H1 (cell line): ENCODE data around the gene NXPH4. TPM values are rescaled to one million over a fixed set of nuclear protein-coding genes. Genes with fewer than 3 reads are reported as not detected.

Source experiments
- CTCF ChIA-PET: fragments of 300-600 bp; sonication (Branson Sonifier 250); formaldehyde crosslinking; loops from one replicate; lab custom pipeline; 2021; ENCODE audit not compliant: partially characterized antibody; lab: Charles Lee
- POLR2A ChIA-PET: fragments of 300-600 bp; sonication (Branson Sonifier 250); formaldehyde crosslinking; loops from one replicate; lab custom pipeline; 2021; ENCODE audit warnings: inconsistent platforms; ENCODE audit not compliant: partially characterized antibody; lab: Charles Lee
- DNase-seq, 2 experiments: peaks; one replicate each; pipeline versions ENCODE4 v3.0.0 to v3.0.0-alpha.2; 2010 to 2022; ENCODE audit warnings: low spot score in 2 of 2, low read depth in 1 of 2, mixed read lengths in 1 of 2
- FAIRE-seq: peaks from 2 replicates; lab custom pipeline; 2011; peaks lifted over from hg19 to GRCh38; lab: Jason Lieb, UNC
- H2AFZ ChIP-seq: 2 replicates; pipeline ENCODE4 v1.8.1; 2012; ENCODE audit warnings: low read length, inconsistent platforms
- H2AK5ac ChIP-seq: 2 replicates; pipeline ENCODE4 v1.6.1; 2013; ENCODE audit warnings: low read depth, low read length
- H2BK120ac ChIP-seq: replicated peaks from 2 replicates; pipeline ENCODE3; 2013; ENCODE audit warnings: low read depth, low read length, inconsistent platforms
- H2BK12ac ChIP-seq: 2 replicates; pipeline ENCODE4 v1.6.1; 2013; ENCODE audit warnings: low read depth, low read length
- H2BK15ac ChIP-seq: 2 replicates; pipeline ENCODE4 v1.6.1; 2013; ENCODE audit warnings: low read length
- H2BK20ac ChIP-seq: 2 replicates; pipeline ENCODE4 v1.6.1; 2013; ENCODE audit warnings: low read length
- H2BK5ac ChIP-seq: 2 replicates; pipeline ENCODE4 v1.6.1; 2013; ENCODE audit warnings: low read depth, low read length
- H3K14ac ChIP-seq: 2 replicates; pipeline ENCODE4 v1.6.1; 2013; ENCODE audit warnings: inconsistent platforms; ENCODE audit not compliant: insufficient read length
- H3K18ac ChIP-seq: 2 replicates; pipeline ENCODE4 v1.6.1; 2013; ENCODE audit warnings: low read length; ENCODE audit errors: extremely low read depth
- H3K23ac ChIP-seq: 2 replicates; pipeline ENCODE4 v1.6.1; 2013; ENCODE audit warnings: inconsistent platforms; ENCODE audit not compliant: insufficient read length
- H3K23me2 ChIP-seq: 2 replicates; pipeline ENCODE4 v1.6.1; 2013; ENCODE audit warnings: low read depth, low read length
- H3K27ac ChIP-seq: 2 replicates; pipeline ENCODE4 v1.6.1; 2011; ENCODE audit warnings: low read depth, low read length, inconsistent platforms
- H3K27me3 ChIP-seq, 4 experiments: replicated peaks in 1 of 4; 1 replicate in 1 of 4; 2 replicates in 3 of 4; pipeline versions ENCODE4 v1.6.1 to v1.8.1; 2011 to 2013; ENCODE audit warnings: low read length in 3 of 4, mild to moderate bottlenecking in 3 of 4, inconsistent platforms in 2 of 4, mixed read lengths in 2 of 4, moderate library complexity in 1 of 4; ENCODE audit not compliant: control insufficient read depth in 3 of 4, insufficient read depth in 3 of 4; ENCODE audit errors: extremely low read depth in 1 of 4
- H3K36me3 ChIP-seq, 4 experiments: 2 replicates each; pipeline versions ENCODE4 v1.6.1 to v1.8.1; 2011 to 2013; ENCODE audit warnings: mild to moderate bottlenecking in 4 of 4, low read length in 3 of 4, moderate library complexity in 2 of 4, control low read depth in 1 of 4, inconsistent platforms in 1 of 4; ENCODE audit not compliant: insufficient read depth in 4 of 4, control insufficient read depth in 2 of 4
- H3K4ac ChIP-seq: replicated peaks from 2 replicates; pipeline ENCODE3; 2013; ENCODE audit warnings: low read length, low read depth, mixed read lengths, inconsistent platforms; ENCODE audit not compliant: insufficient read length
- H3K4me1 ChIP-seq, 4 experiments: replicated peaks in 1 of 4; 1 replicate in 1 of 4; 2 replicates in 3 of 4; pipeline versions ENCODE4 v1.6.1 to v1.8.1; 2011 to 2013; ENCODE audit warnings: low read length in 3 of 4, inconsistent platforms in 2 of 4, mixed read lengths in 1 of 4; ENCODE audit not compliant: insufficient read depth in 4 of 4, control insufficient read depth in 3 of 4
- H3K4me2 ChIP-seq, 2 experiments: 2 replicates each; pipeline versions ENCODE4 v1.6.1 to v1.8.1; 2011 to 2013; ENCODE audit warnings: low read depth in 2 of 2, low read length in 2 of 2, control low read depth in 1 of 2, inconsistent platforms in 1 of 2, mild to moderate bottlenecking in 1 of 2; ENCODE audit not compliant: insufficient read depth in 1 of 2
- H3K4me3 ChIP-seq, 4 experiments: fragments of 200-600, 300-600 bp in 1 of 4; sonication (generic), shearing (Covaris generic), sonication (Bioruptor Twin) in 1 of 4; 2 replicates each; pipeline versions ENCODE4 v1.5.1 to v1.8.1; 2011 to 2016; ENCODE audit warnings: low read length in 4 of 4, low read depth in 3 of 4, control low read depth in 2 of 4, inconsistent platforms in 2 of 4, mild to moderate bottlenecking in 2 of 4, mixed read lengths in 1 of 4, moderate library complexity in 1 of 4; ENCODE audit not compliant: insufficient read depth in 2 of 4; ENCODE audit errors: extremely low read depth in 1 of 4
- H3K56ac ChIP-seq: replicated peaks from 2 replicates; pipeline ENCODE3; 2013; ENCODE audit warnings: low read depth, mild to moderate bottlenecking, mixed read lengths, low read length, inconsistent platforms; ENCODE audit not compliant: insufficient read length
- H3K79me1 ChIP-seq: 2 replicates; pipeline ENCODE4 v1.6.1; 2013; ENCODE audit warnings: low read depth, low read length, control low read depth
- H3K79me2 ChIP-seq, 2 experiments: 2 replicates each; pipeline versions ENCODE4 v1.6.1 to v1.8.1; 2012 to 2013; ENCODE audit warnings: low read length in 2 of 2, mild to moderate bottlenecking in 2 of 2, inconsistent platforms in 1 of 2; ENCODE audit not compliant: insufficient read depth in 2 of 2, control insufficient read depth in 1 of 2
- H3K9ac ChIP-seq, 4 experiments: replicated peaks in 1 of 4; 1 replicate in 1 of 4; 2 replicates in 3 of 4; pipeline versions ENCODE4 v1.6.1 to v1.8.1; 2011 to 2013; ENCODE audit warnings: low read depth in 3 of 4, low read length in 3 of 4, control low read depth in 2 of 4, mild to moderate bottlenecking in 2 of 4, moderate library complexity in 2 of 4, inconsistent platforms in 1 of 4; ENCODE audit errors: extremely low read depth in 1 of 4
- H3K9me3 ChIP-seq, 2 experiments: 2 replicates each; pipeline versions ENCODE4 v1.6.1 to v1.8.1; 2012 to 2013; ENCODE audit warnings: mild to moderate bottlenecking in 2 of 2, moderate library complexity in 2 of 2, control low read depth in 1 of 2, inconsistent platforms in 1 of 2, low read depth in 1 of 2, low read length in 1 of 2, mixed read lengths in 1 of 2; ENCODE audit not compliant: insufficient read depth in 2 of 2
- H4K20me1 ChIP-seq, 2 experiments: replicated peaks in 1 of 2; 2 replicates each; pipeline versions ENCODE3 to v1.8.1; 2011 to 2013; ENCODE audit warnings: inconsistent platforms in 2 of 2, low read length in 2 of 2, mild to moderate bottlenecking in 1 of 2; ENCODE audit not compliant: insufficient read depth in 2 of 2, control insufficient read depth in 1 of 2
- H4K5ac ChIP-seq: 2 replicates; pipeline ENCODE4 v1.6.1; 2013; ENCODE audit warnings: low read length, low read depth, mixed read lengths, inconsistent platforms; ENCODE audit not compliant: insufficient read length
- H4K8ac ChIP-seq: 2 replicates; pipeline ENCODE4 v1.8.0; 2013; ENCODE audit warnings: mild to moderate bottlenecking, moderate library complexity, low read length, inconsistent platforms; ENCODE audit not compliant: insufficient read depth; ENCODE audit errors: extremely low read depth
- H4K91ac ChIP-seq: replicated peaks from 2 replicates; pipeline ENCODE3; 2013; ENCODE audit warnings: low read length, mixed read lengths, inconsistent platforms; ENCODE audit not compliant: insufficient read length
- ATF2 ChIP-seq: IDR thresholded peaks from 2 replicates; pipeline ENCODE4 v1.6.1; 2012; ENCODE audit warnings: low read length, inconsistent platforms
- BACH1 ChIP-seq: IDR thresholded peaks from 2 replicates; pipeline ENCODE4 v1.6.1; 2012; ENCODE audit warnings: low read length, improper control_type of control experiment
- EP300 ChIP-seq, 2 experiments: IDR thresholded peaks; 1 replicate in 1 of 2; 2 replicates in 1 of 2; pipeline ENCODE4 v1.6.1; 2011 to 2012; ENCODE audit warnings: low read depth in 2 of 2, low read length in 2 of 2, mild to moderate bottlenecking in 2 of 2, borderline replicate concordance in 1 of 2, inconsistent platforms in 1 of 2, moderate library complexity in 1 of 2
- FOSL1 ChIP-seq: IDR thresholded peaks from 2 replicates; pipeline ENCODE4 v1.6.1; 2011; ENCODE audit warnings: mild to moderate bottlenecking, low read depth, low read length, moderate library complexity; ENCODE audit not compliant: insufficient read depth
- KDM1A ChIP-seq: fragments of 200-600, 300-600 bp; sonication (generic); IDR thresholded peaks from 2 replicates; pipeline ENCODE4 v1.7.1; 2016; ENCODE audit warnings: mild to moderate bottlenecking, low read length, borderline replicate concordance
- SIRT6 ChIP-seq: IDR thresholded peaks from one replicate; pipeline ENCODE4 v1.7.1; 2012; ENCODE audit warnings: low read length, inconsistent platforms
- WGBS, 2 experiments: shearing (Covaris generic) in 1 of 2; methylation state at CpG; one replicate each; pipeline versions ENCODE4 v1.1.6 to v1.1.7; 2013 to 2015; ENCODE audit warnings: low lambda C conversion rate in 2 of 2, mixed read lengths in 2 of 2, inconsistent platforms in 1 of 2, low coverage in 1 of 2, missing lambda C conversion rate in 1 of 2; ENCODE audit not compliant: insufficient replicate concordance in 2 of 2, insufficient coverage in 1 of 2, insufficient read length in 1 of 2; ENCODE audit errors: extremely low coverage in 1 of 2, missing lambda C conversion rate in 1 of 2; 5-methylcytosine and 5-hydroxymethylcytosine counted together
- polyA plus RNA-seq, 7 experiments: library from polyadenylated mRNA; depleted of rRNA in 3 of 7; stranded (reverse) in 5 of 7; unstranded in 2 of 7; fragments of >200 nt in 5 of 7; fragments of 200-250 nt in 2 of 7; gene quantifications; 1 replicate in 5 of 7; 2 replicates in 1 of 7; 4 replicates in 1 of 7; pipeline versions ENCODE4 v1.2.1 to v1.2.3, GENCODE V29; 2011 to 2013; ENCODE audit warnings: missing spikeins in 2 of 7, mixed read lengths in 2 of 7
- total RNA-seq: library from RNA; stranded (reverse); fragmentation: NEBNext Ultra II Directional; extraction: Animal tissue kit (Norgen Biotek cat#: 25700); gene quantifications from 2 replicates; pipeline ENCODE4 v1.2.1, GENCODE V29; 2021

NXPH4 gene
- total and polyA plus RNA-seq, 2 of the 8 experiments (the other 6 are each of a cell fraction or from before 2014, with no cell fraction given) = 0.92 to 1.7 TPM

- H3K4me1 ChIP-seq = peaks cover 0 to 3% (median 2%) of the 10 kb centered on the region in 4 experiments; a peak in 5 of 7 replicates
- no peak overlapping the region for H3K4me2 ChIP-seq
- no peak overlapping the region for H4K5ac ChIP-seq
- no peak overlapping the region for H3K27ac ChIP-seq
- no peak overlapping the region for H4K8ac ChIP-seq
- 93% methylated on average over 14 of the region's 14 CpGs; no CpG with 5 or more reads in 1 of the 2 experiments for WGBS, 2 experiments
- no peak overlapping the region for H2BK20ac ChIP-seq
- no peaks in the 10 kb centered on the region for H3K79me2 ChIP-seq
- no peak overlapping the region for H2BK12ac ChIP-seq
- H3K18ac ChIP-seq = no peak overlapping the region
- H3K14ac ChIP-seq = no peak overlapping the region
- no peak overlapping the region for H2BK120ac ChIP-seq
- no peak overlapping the region for H2AFZ ChIP-seq
- no peak overlapping the region for H3K9ac ChIP-seq
- no peaks in the 10 kb centered on the region for H3K23me2 ChIP-seq
- H2AK5ac ChIP-seq = no peak overlapping the region
- no peak overlapping the region for H4K91ac ChIP-seq
- H2BK5ac ChIP-seq = no peak overlapping the region
- H3K79me1 ChIP-seq = no peaks in the 10 kb centered on the region
- peaks cover 2 to 14% (median 6%) of the 10 kb centered on the region in 4 experiments; a peak in 4 of 8 replicates for H3K36me3 ChIP-seq
- H3K9me3 ChIP-seq = no peaks in the 10 kb centered on the region
- TF ChIP-seq ATF2 (no peak), KDM1A (no peak), BACH1 (no peak), SIRT6 (no peak), EP300 (IDR thresholded peaks at IDR 0.05; ENCODE audit: borderline replicate concordance in 1 of 2, low read depth in 2 of 2, low read length in 2 of 2) (no peak), FOSL1 (no peak)
- DNase-seq = no peak
- H3K23ac ChIP-seq = no peak overlapping the region
- POLR2A ChIA-PET = interaction anchor here (0.8 to 2.1 kb wide), 3 partner anchors 9 to 201 kb away, joined by 3 to 7 read pairs (median 4); partner anchors contain the start of gene INHBE
- FAIRE-seq = no peak
- CTCF ChIA-PET = interaction anchor here (0.9 to 7.1 kb wide), 6 partner anchors 9 to 202 kb away, joined by 3 to 74 read pairs (median 4); no protein-coding TSS in a partner anchor
- no peaks in the 10 kb centered on the region for H3K27me3 ChIP-seq
- H3K4me3 ChIP-seq = no peak overlapping the region
- H3K4ac ChIP-seq = no peak overlapping the region
- H3K56ac ChIP-seq = no peak overlapping the region
- H4K20me1 ChIP-seq = no peaks in the 10 kb centered on the region
- no peak overlapping the region for H2BK15ac ChIP-seq
These were observed 38.1 kb downstream of the NXPH4 start for GRCh38 chr12:57254506-57255280.
